Upper lobe of left lung (tissue), 4 donors: Measurements from ENCODE around the gene KRT34.

Experiments
- EP300 ChIP-seq, 4 donors: sonication (generic); formaldehyde crosslinking; IDR thresholded peaks; one replicate each; pipeline ENCODE4 v1.5.1; 2017; ENCODE audit warnings: antibody characterized with exemption in 4 of 4, control low read depth in 2 of 4
- POLR2A ChIP-seq, 4 donors: fragments of 450-650 bp; IDR thresholded peaks; one replicate each; pipeline ENCODE4 v1.5.1; 2016 to 2017; ENCODE audit warnings: antibody characterized with exemption in 4 of 4, mild to moderate bottlenecking in 2 of 4

DNA sequence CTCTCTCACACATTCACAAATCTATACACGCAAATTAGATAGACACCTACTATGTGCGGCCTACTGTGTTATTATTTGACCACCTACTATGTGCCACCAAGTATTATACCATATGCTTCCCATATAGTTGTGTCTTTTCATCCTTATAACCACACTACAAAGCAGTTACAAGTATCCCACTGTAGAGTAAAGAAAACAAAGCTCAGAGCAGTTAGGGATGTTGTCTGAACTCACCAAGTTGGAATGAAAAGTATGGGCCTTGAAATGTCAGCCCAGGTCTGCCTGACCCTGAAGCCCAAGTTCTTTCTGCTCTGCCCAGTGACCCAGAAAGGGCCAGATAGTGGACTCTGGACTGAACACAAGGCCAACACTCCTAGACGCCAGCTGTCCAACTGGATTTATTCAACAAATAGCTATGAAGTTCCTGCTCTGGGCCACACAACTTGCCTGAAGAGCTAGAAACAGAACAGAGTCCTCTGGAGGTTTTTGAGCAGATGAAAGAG, 33.8 kb upstream of the KRT34 start:
- TF ChIP-seq POLR2A (IDR thresholded peaks at IDR 0.05) (no peak), EP300 (IDR thresholded peaks at IDR 0.05) (no peak)
